Ovary (tissue), 9 donors: ENCODE measurements around the gene ZNF75A. TPM values are rescaled to one million over a fixed set of nuclear protein-coding genes. Genes with fewer than 3 reads are reported as not detected.

Experiments
- DNase-seq, 5 donors: peaks; one replicate each; pipeline ENCODE4 v3.0.0-alpha.2; 2019 to 2020
- H3K27ac ChIP-seq, 2 donors: fragments of 200-600 bp; one replicate each; pipeline versions ENCODE4 v1.5.1 to v1.8.0; 2019 to 2022
- H3K27me3 ChIP-seq: fragments of 200-600 bp; one replicate; pipeline ENCODE4 v1.8.0; 2022
- H3K36me3 ChIP-seq: fragments of 200-600 bp; sonication (generic); one replicate; pipeline ENCODE4 v1.5.1; 2019
- H3K4me1 ChIP-seq: one replicate; pipeline ENCODE4 v1.8.1; 2013; ENCODE audit warnings: mild to moderate bottlenecking, moderate library complexity; ENCODE audit not compliant: insufficient read depth
- H3K4me3 ChIP-seq: fragments of 200-600 bp; sonication (generic); one replicate; pipeline ENCODE4 v1.5.1; 2017
- H3K9me3 ChIP-seq, 2 donors: fragments of 200-600 bp in 1 of 2; sonication (generic) in 1 of 2; one replicate each; pipeline versions ENCODE4 v1.5.1 to v1.8.1; 2013 to 2019; ENCODE audit warnings: mild to moderate bottlenecking in 1 of 2, moderate library complexity in 1 of 2
- CTCF ChIP-seq, 3 donors: fragments of 450-650 bp in 2 of 3; fragments of 200-600 bp in 1 of 3; IDR thresholded peaks; one replicate each; pipeline versions ENCODE4 v1.5.1 to v1.8.0; 2016 to 2022; ENCODE audit warnings: antibody characterized with exemption in 3 of 3, mild to moderate bottlenecking in 1 of 3
- EP300 ChIP-seq: sonication (generic); formaldehyde crosslinking; IDR thresholded peaks from one replicate; pipeline ENCODE4 v1.6.1; 2017; ENCODE audit warnings: antibody characterized with exemption
- POLR2A ChIP-seq: fragments of 450-650 bp; IDR thresholded peaks from one replicate; pipeline ENCODE4 v1.6.1; 2017; ENCODE audit warnings: antibody characterized with exemption, mild to moderate bottlenecking, moderate library complexity
- WGBS, 3 donors: extraction: QIAGEN DNeasy Blood & Tissue Kit in 1 of 3; methylation state at CpG; one replicate each; pipeline versions ENCODE4 v1.1.5 to v1.1.7; 2013 to 2017; 5-methylcytosine and 5-hydroxymethylcytosine counted together
- intact Hi-C, 4 donors: fragments of 100-400 bp; cut with DNase I; formaldehyde crosslinking; loops; one replicate each; pipeline versions ENCODE4 v1.11.0 to v1.15.1; 2022 to 2023
- polyA plus RNA-seq, 2 donors: library from polyadenylated mRNA; stranded (reverse); fragments of 200-250 nt in 1 of 2; fragments of 350-450 nt in 1 of 2; fragmentation: Illumina TruSeq in 1 of 2; extraction: RNeasy Lipid Tissue Mini Kit (QIAGEN cat#74804) in 1 of 2; gene quantifications; one replicate each; pipeline ENCODE4 v1.2.3, GENCODE V29; 2013 to 2014
- total RNA-seq, 7 donors: library from RNA; depleted of rRNA in 2 of 7; stranded (reverse); fragments of >200 nt in 2 of 7; fragmentation: NEBNext Ultra II Directional in 3 of 7; extraction: Animal tissue kit (Norgen Biotek cat#: 25700) in 3 of 7; gene quantifications; one replicate each; pipeline versions ENCODE4 v1.1.0 to v1.2.4, GENCODE V29; 2016 to 2023
- donor health status: DM: no; HTN: no; CAD: no; lungs with moderate emphysema.
- donor health status: DM: no; HTN: no; CAD: no.
- donor health status: Bipolar disorder and iron deficiency.
- donor health status: DM: yes; HTN: yes; CAD: no.
- donor health status: DM: no; HTN: no; CAD: no.
- donor health status: DM: yes; HTN: yes; CAD: no.

Gene ZNF75A
- total and polyA plus RNA-seq, 9 donors: 17.5 to 50.1 (median 33.3) TPM

GRCh38 chr16:3289998-3290673, 15.2 kb upstream of the ZNF75A start:
- 98 to 99% (median 99%) methylated on average over 16 of the region's 16 CpGs for WGBS, 3 donors
- H3K4me3 ChIP-seq: no peak overlapping the region
- peaks cover 3% of the 10 kb centered on the region for H3K36me3 ChIP-seq
- no peak for DNase-seq
- TF ChIP-seq EP300 (no peak), POLR2A (no peak), CTCF (IDR thresholded peaks at IDR 0.05) (no peak)
- no peak overlapping the region for H3K27ac ChIP-seq
- H3K9me3 ChIP-seq: peaks cover 0 to 48% of the 10 kb centered on the region in 2 donors
- intact Hi-C loops: loop anchor here in 1 of 4 donors (10.0 kb wide), 2 partner anchors 115 to 265 kb away; partner anchors contain the start of genes HCFC1R1, THOC6, TNFRSF12A and ZNF174
- no peaks in the 10 kb centered on the region for H3K27me3 ChIP-seq
- no peaks in the 10 kb centered on the region for H3K4me1 ChIP-seq

- Histone ChIP-seq H3K4me3 (no peak overlapping the region), H3K36me3 (no peaks in the 10 kb centered on the region), H3K27ac (no peak overlapping the region), H3K4me1 (no peaks in the 10 kb centered on the region), H3K9me3 (peaks cover 0 to 43% of the 10 kb centered on the region in 2 donors), H3K27me3 (no peaks in the 10 kb centered on the region)
- WGBS, 3 donors: 98 to 99% (median 99%) methylated on average over 3 of the region's 3 CpGs
- no peak for TF ChIP-seq POLR2A
- no peak for TF ChIP-seq CTCF (IDR thresholded peaks at IDR 0.05)
- TF ChIP-seq EP300: no peak
- DNase-seq: no peak
- intact Hi-C loops: no loop called here
Measured at GRCh38 chr16:3292604-3293003, 12.7 kb upstream of the ZNF75A start.

- intact Hi-C loops: no loop called here
- WGBS, 3 donors: 22 to 28% (median 26%) methylated on average over 40 to 45 of the region's 45 CpGs
- Histone ChIP-seq H3K27me3 (no peaks in the 10 kb centered on the region), H3K27ac (no peak overlapping the region), H3K9me3 (peaks cover 0 to 30% of the 10 kb centered on the region in 2 donors), H3K36me3 (no peaks in the 10 kb centered on the region), H3K4me3 (no peak overlapping the region), H3K4me1 (no peaks in the 10 kb centered on the region)
- TF ChIP-seq CTCF (IDR thresholded peaks at IDR 0.05): no peak
- TF ChIP-seq EP300: no peak
- no peak for TF ChIP-seq POLR2A
- DNase-seq: no peak
Measured at GRCh38 chr16:3295209-3295608, 10.1 kb upstream of the ZNF75A start.

- H3K27ac ChIP-seq: no peak overlapping the region
- WGBS, 3 donors: 58 to 75% (median 71%) methylated on average over 13 of the region's 13 CpGs
- intact Hi-C loops: no loop called here
- no peak for TF ChIP-seq EP300
- TF ChIP-seq POLR2A: no peak
- TF ChIP-seq CTCF (IDR thresholded peaks at IDR 0.05): no peak
- DNase-seq: no peak
- no peaks in the 10 kb centered on the region for H3K36me3 ChIP-seq
- H3K4me3 ChIP-seq: no peak overlapping the region
- peaks cover 0 to 25% of the 10 kb centered on the region in 2 donors for H3K9me3 ChIP-seq
- H3K27me3 ChIP-seq: no peaks in the 10 kb centered on the region
- H3K4me1 ChIP-seq: no peaks in the 10 kb centered on the region
Measured at GRCh38 chr16:3295783-3296182, 9.5 kb upstream of the ZNF75A start.
